GM12878 (cell line): Measurements from ENCODE around the gene ODAD4. TPM values are rescaled to one million over a fixed set of nuclear protein-coding genes. Genes with fewer than 3 reads are reported as not detected.

Experiments
- ATAC-seq: fragments of 200-7000 bp; cut with Tn5 transposase; 3 replicates; pipeline ENCODE4 v1.9.1; 2020; ENCODE audit warnings: mild to moderate bottlenecking, moderate library complexity
- BruUV-seq: library from RNA; stranded (reverse); fragments of 400-500 nt; replicated peaks from 2 replicates; lab custom pipeline; 2021; lab: Mats Ljungman, UMichigan
- CTCF ChIA-PET: fragments of 300-600 bp; sonication (Branson Sonifier 250); formaldehyde crosslinking; extraction: SDS; loops from one replicate; lab custom pipeline; 2021; ENCODE audit warnings: inconsistent platforms; lab: Yijun Ruan, JAX
- POLR2A ChIA-PET: fragments of 350-600 bp; formaldehyde crosslinking; extraction: SDS; loops from one replicate; lab custom pipeline; 2021; ENCODE audit warnings: inconsistent platforms; lab: Charles Lee
- RAD21 ChIA-PET: fragments of 300-600 bp; sonication (Branson Sonifier 250); formaldehyde crosslinking; loops from one replicate; lab custom pipeline; 2023; ENCODE audit warnings: antibody characterized with exemption; ENCODE audit not compliant: unreplicated experiment; lab: Charles Lee
- SMC1A ChIA-PET: fragments of 300-600 bp; sonication (Branson Sonifier 250); formaldehyde crosslinking; loops from one replicate; lab custom pipeline; 2023; ENCODE audit not compliant: unreplicated experiment, uncharacterized antibody; lab: Charles Lee
- DNase-seq: peaks from one replicate; pipeline ENCODE4 v3.0.0-alpha.2; 2011; ENCODE audit warnings: low read depth, low spot score
- FAIRE-seq: peaks from 3 replicates; lab custom pipeline; 2011; peaks lifted over from hg19 to GRCh38; lab: Jason Lieb, UNC
- H2AFZ ChIP-seq: 2 replicates; pipeline ENCODE4 v1.6.0; 2011; ENCODE audit warnings: low read depth, low read length, control low read depth; ENCODE audit not compliant: control insufficient read depth
- H3K27ac ChIP-seq: 2 replicates; pipeline ENCODE4 v1.5.1; 2011; ENCODE audit warnings: control low read depth; ENCODE audit not compliant: control insufficient read depth, insufficient read depth
- H3K27me3 ChIP-seq, 2 experiments: replicated peaks in 1 of 2; 2 replicates each; pipeline versions ENCODE4 v1.6.0 to v1.6.1; 2011; ENCODE audit warnings: low read length in 1 of 2; ENCODE audit not compliant: control insufficient read depth in 2 of 2, insufficient read depth in 2 of 2
- H3K36me3 ChIP-seq, 2 experiments: 2 replicates each; pipeline ENCODE4 v1.5.1; 2011; ENCODE audit warnings: low read length in 1 of 2; ENCODE audit not compliant: control insufficient read depth in 2 of 2, insufficient read depth in 2 of 2
- H3K4me1 ChIP-seq: 2 replicates; pipeline ENCODE4 v1.6.1; 2011; ENCODE audit warnings: mild to moderate bottlenecking, low read length, moderate library complexity, mixed read lengths; ENCODE audit not compliant: control insufficient read depth, insufficient read depth
- H3K4me2 ChIP-seq: 2 replicates; pipeline ENCODE4 v1.6.0; 2011; ENCODE audit warnings: control low read depth; ENCODE audit not compliant: control insufficient read depth, insufficient read depth
- H3K4me3 ChIP-seq: fragments of 200-600 bp; sonication (generic); 2 replicates; pipeline ENCODE4 v1.5.1; 2016
- H3K79me2 ChIP-seq: 2 replicates; pipeline ENCODE4 v1.6.0; 2011; ENCODE audit warnings: low read length; ENCODE audit not compliant: control insufficient read depth, insufficient read depth
- H3K9ac ChIP-seq: 2 replicates; pipeline ENCODE4 v1.8.0; 2011; ENCODE audit warnings: low read length, control low read depth, mixed read lengths; ENCODE audit not compliant: control insufficient read depth, insufficient read depth
- H3K9me3 ChIP-seq: replicated peaks from 3 replicates; pipeline ENCODE4 v1.5.1; 2011; ENCODE audit warnings: mild to moderate bottlenecking, low read length; ENCODE audit not compliant: control insufficient read depth, insufficient read depth
- H4K20me1 ChIP-seq: 2 replicates; pipeline ENCODE4 v1.6.0; 2011; ENCODE audit not compliant: control insufficient read depth, insufficient read depth
- BCL11A ChIP-seq: IDR thresholded peaks from 2 replicates; pipeline ENCODE4 v1.6.1; 2011; ENCODE audit warnings: low read depth, low read length
- MEF2A ChIP-seq: IDR thresholded peaks from 2 replicates; pipeline ENCODE4 v1.6.1; 2011; ENCODE audit warnings: low read depth, mild to moderate bottlenecking, low read length, moderate library complexity; ENCODE audit not compliant: insufficient read depth
- NBN ChIP-seq: fragments of 450-650 bp; IDR thresholded peaks from 2 replicates; pipeline ENCODE4 v1.6.1; 2016
- POU2F2 ChIP-seq: IDR thresholded peaks from 3 replicates; pipeline ENCODE4 v1.6.1; 2011; ENCODE audit warnings: low read depth, mild to moderate bottlenecking, low read length, borderline replicate concordance
- RCOR1 ChIP-seq: conservative IDR thresholded peaks from 2 replicates; pipeline ENCODE4 v1.6.1; 2012; ENCODE audit warnings: low read depth, low read length, improper control_type of control experiment
- RUNX3 ChIP-seq: IDR thresholded peaks from 2 replicates; pipeline ENCODE4 v1.6.1; 2012; ENCODE audit warnings: low read length, inconsistent platforms
- SP1 ChIP-seq: IDR thresholded peaks from one replicate; pipeline ENCODE4 v1.6.1; 2011; ENCODE audit warnings: low read depth, low read length
- ZNF274 ChIP-seq: IDR thresholded peaks from one replicate; pipeline ENCODE4 v1.8.0; 2011; ENCODE audit not compliant: insufficient read length, insufficient read depth
- WGBS: methylation state at CpG from one replicate; pipeline ENCODE4 v1.1.6; 2016; ENCODE audit warnings: low lambda C conversion rate; ENCODE audit not compliant: insufficient replicate concordance, insufficient coverage; ENCODE audit errors: missing lambda C conversion rate; 5-methylcytosine and 5-hydroxymethylcytosine counted together
- in situ Hi-C: fragments of 300-500 bp; cut with MboI; formaldehyde crosslinking; loops from 9 replicates; pipeline ENCODE4 v1.14.3; 2018; ENCODE audit warnings: mixed read lengths
- intact Hi-C: fragments of 100-400 bp; cut with micrococcal nuclease; formaldehyde crosslinking; loops from one replicate; pipeline ENCODE4 v1.14.2; 2022; ENCODE audit not compliant: unreplicated experiment
- polyA plus RNA-seq, 11 experiments: library from polyadenylated mRNA; depleted of rRNA in 4 of 11; unstranded in 6 of 11; stranded (reverse) in 5 of 11; fragments of >200 nt; fragmentation: Nextera tagmentation in 4 of 11; fragmentation: Illumina TruSeq in 1 of 11; extraction: Ambion mirVana in 4 of 11; extraction: Trizol in 1 of 11; gene quantifications; 1 replicate in 1 of 11; 2 replicates in 10 of 11; pipeline versions ENCODE4 v1.2.1 to v1.2.3, GENCODE V29; 2011 to 2016; ENCODE audit warnings: inconsistent platforms in 2 of 11, missing spikeins in 2 of 11, low read depth in 1 of 11
- total RNA-seq, 4 experiments: library from RNA; depleted of rRNA in 3 of 4; stranded (reverse); fragments of >200 nt in 3 of 4; fragmentation: Illumina TruSeq in 1 of 4; extraction: Trizol in 1 of 4; gene quantifications; 2 replicates each; pipeline versions ENCODE4 v1.2.1 to v1.2.3, GENCODE V29; 2013 to 2021
- TF ChIP-seq, protein P1 (sequence below): IDR thresholded peaks from 2 replicates; pipeline ENCODE4 v1.6.1; 2012; ENCODE audit warnings: low read depth, low read length, improper control_type of control experiment
- TF ChIP-seq, protein P2 (sequence below): IDR thresholded peaks from 2 replicates; pipeline ENCODE4 v1.6.1; 2012; ENCODE audit warnings: improper control_type of control experiment, low read depth, low read length; ENCODE audit not compliant: insufficient replicate concordance
- TF ChIP-seq, protein P3 (sequence below): IDR thresholded peaks from 2 replicates; pipeline ENCODE4 v1.6.1; 2012; ENCODE audit warnings: mild to moderate bottlenecking, low read depth, low read length
- TF ChIP-seq, protein P4 (sequence below): IDR thresholded peaks from 2 replicates; pipeline ENCODE4 v1.6.1; 2011; ENCODE audit warnings: borderline replicate concordance, low read depth, mild to moderate bottlenecking, moderate library complexity, mixed read lengths, low read length; ENCODE audit not compliant: insufficient read depth; ENCODE audit errors: extremely low read length
- TF ChIP-seq, protein P5 (sequence below): IDR thresholded peaks from 2 replicates; pipeline ENCODE4 v1.6.1; 2011; ENCODE audit warnings: low read depth, low read length, improper control_type of control experiment, borderline replicate concordance

ODAD4 gene
- total and polyA plus RNA-seq, 10 of the 15 experiments (the other 5 are each of a cell fraction or from before 2014, with no cell fraction given): 0.10 to 0.73 (median 0.35) TPM

DNA sequence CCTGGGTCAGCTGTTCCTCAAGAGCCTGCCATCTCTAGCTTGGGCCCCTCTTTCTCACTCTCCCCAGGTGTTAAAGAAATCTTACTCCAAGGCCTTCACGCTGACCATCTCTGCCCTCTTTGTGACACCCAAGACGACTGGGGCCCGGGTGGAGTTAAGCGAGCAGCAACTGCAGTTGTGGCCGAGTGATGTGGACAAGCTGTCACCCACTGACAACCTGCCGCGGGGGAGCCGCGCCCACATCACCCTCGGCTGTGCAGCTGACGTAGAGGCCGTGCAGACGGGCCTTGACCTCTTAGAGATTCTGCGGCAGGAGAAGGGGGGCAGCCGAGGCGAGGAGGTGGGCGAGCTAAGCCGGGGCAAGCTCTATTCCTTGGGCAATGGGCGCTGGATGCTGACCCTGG is 43.0 kb downstream of the ODAD4 start:
- H3K4me3 ChIP-seq: no peak overlapping the region
- peaks cover 24% of the 10 kb centered on the region for H3K4me1 ChIP-seq
- DNase-seq (no peak), FAIRE-seq (no peak), ATAC-seq (no peak)
- H3K79me2 ChIP-seq: peaks cover 8% of the 10 kb centered on the region
- H4K20me1 ChIP-seq: no peaks in the 10 kb centered on the region
- H3K4me2 ChIP-seq: 0 out of 2 replicates have a peak overlapping the region, but pooled peaks have one; percentile 53
- H3K27me3 ChIP-seq: no peaks in the 10 kb centered on the region
- no peak overlapping the region for H3K27ac ChIP-seq
- in situ Hi-C loops (no loop called here), intact Hi-C loops (no loop called here)
- H3K9me3 ChIP-seq: no peaks in the 10 kb centered on the region
- BruUV-seq: no TSS peak
- ChIA-PET CTCF (interaction anchor here (1.4 to 3.2 kb wide), 5 partner anchors 10 to 92 kb away, joined by 4 to 13 read pairs (median 8); partner anchors contain the start of genes DNAJC7 and NKIRAS2), POLR2A (interaction anchor here (0.6 to 1.7 kb wide), 3 partner anchors 44 to 300 kb away, joined by 3 to 9 read pairs (median 4); partner anchors contain the start of gene DNAJC7), RAD21 (interaction anchor here (1.1 to 1.3 kb wide), 2 partner anchors 10 to 44 kb away, joined by 3 to 5 read pairs; partner anchors contain the start of gene DNAJC7), SMC1A (interaction anchor here (0.5 to 0.9 kb wide), 3 partner anchors 10 to 434 kb away, joined by 3 to 5 read pairs (median 4); partner anchors contain the start of gene DNAJC7)
- WGBS: 86% methylated on average over 18 of the region's 19 CpGs
- H3K36me3 ChIP-seq: peaks cover 35 to 41% of the 10 kb centered on the region in 2 experiments
- no peak overlapping the region for H2AFZ ChIP-seq
- H3K9ac ChIP-seq: no peak overlapping the region
- TF ChIP-seq ZNF274 (no peak), NBN (no peak), BCL11A (no peak), MEF2A (no peak), SP1 (no peak), RCOR1 (no peak), RUNX3 (no peak), POU2F2 (no peak)
- TF ChIP-seq, protein P1, sequence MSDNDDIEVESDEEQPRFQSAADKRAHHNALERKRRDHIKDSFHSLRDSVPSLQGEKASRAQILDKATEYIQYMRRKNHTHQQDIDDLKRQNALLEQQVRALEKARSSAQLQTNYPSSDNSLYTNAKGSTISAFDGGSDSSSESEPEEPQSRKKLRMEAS: no peak
- TF ChIP-seq, protein P2, sequence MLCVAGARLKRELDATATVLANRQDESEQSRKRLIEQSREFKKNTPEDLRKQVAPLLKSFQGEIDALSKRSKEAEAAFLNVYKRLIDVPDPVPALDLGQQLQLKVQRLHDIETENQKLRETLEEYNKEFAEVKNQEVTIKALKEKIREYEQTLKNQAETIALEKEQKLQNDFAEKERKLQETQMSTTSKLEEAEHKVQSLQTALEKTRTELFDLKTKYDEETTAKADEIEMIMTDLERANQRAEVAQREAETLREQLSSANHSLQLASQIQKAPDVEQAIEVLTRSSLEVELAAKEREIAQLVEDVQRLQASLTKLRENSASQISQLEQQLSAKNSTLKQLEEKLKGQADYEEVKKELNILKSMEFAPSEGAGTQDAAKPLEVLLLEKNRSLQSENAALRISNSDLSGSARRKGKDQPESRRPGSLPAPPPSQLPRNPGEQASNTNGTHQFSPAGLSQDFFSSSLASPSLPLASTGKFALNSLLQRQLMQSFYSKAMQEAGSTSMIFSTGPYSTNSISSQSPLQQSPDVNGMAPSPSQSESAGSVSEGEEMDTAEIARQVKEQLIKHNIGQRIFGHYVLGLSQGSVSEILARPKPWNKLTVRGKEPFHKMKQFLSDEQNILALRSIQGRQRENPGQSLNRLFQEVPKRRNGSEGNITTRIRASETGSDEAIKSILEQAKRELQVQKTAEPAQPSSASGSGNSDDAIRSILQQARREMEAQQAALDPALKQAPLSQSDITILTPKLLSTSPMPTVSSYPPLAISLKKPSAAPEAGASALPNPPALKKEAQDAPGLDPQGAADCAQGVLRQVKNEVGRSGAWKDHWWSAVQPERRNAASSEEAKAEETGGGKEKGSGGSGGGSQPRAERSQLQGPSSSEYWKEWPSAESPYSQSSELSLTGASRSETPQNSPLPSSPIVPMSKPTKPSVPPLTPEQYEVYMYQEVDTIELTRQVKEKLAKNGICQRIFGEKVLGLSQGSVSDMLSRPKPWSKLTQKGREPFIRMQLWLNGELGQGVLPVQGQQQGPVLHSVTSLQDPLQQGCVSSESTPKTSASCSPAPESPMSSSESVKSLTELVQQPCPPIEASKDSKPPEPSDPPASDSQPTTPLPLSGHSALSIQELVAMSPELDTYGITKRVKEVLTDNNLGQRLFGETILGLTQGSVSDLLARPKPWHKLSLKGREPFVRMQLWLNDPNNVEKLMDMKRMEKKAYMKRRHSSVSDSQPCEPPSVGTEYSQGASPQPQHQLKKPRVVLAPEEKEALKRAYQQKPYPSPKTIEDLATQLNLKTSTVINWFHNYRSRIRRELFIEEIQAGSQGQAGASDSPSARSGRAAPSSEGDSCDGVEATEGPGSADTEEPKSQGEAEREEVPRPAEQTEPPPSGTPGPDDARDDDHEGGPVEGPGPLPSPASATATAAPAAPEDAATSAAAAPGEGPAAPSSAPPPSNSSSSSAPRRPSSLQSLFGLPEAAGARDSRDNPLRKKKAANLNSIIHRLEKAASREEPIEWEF: no peak
- TF ChIP-seq, protein P3, sequence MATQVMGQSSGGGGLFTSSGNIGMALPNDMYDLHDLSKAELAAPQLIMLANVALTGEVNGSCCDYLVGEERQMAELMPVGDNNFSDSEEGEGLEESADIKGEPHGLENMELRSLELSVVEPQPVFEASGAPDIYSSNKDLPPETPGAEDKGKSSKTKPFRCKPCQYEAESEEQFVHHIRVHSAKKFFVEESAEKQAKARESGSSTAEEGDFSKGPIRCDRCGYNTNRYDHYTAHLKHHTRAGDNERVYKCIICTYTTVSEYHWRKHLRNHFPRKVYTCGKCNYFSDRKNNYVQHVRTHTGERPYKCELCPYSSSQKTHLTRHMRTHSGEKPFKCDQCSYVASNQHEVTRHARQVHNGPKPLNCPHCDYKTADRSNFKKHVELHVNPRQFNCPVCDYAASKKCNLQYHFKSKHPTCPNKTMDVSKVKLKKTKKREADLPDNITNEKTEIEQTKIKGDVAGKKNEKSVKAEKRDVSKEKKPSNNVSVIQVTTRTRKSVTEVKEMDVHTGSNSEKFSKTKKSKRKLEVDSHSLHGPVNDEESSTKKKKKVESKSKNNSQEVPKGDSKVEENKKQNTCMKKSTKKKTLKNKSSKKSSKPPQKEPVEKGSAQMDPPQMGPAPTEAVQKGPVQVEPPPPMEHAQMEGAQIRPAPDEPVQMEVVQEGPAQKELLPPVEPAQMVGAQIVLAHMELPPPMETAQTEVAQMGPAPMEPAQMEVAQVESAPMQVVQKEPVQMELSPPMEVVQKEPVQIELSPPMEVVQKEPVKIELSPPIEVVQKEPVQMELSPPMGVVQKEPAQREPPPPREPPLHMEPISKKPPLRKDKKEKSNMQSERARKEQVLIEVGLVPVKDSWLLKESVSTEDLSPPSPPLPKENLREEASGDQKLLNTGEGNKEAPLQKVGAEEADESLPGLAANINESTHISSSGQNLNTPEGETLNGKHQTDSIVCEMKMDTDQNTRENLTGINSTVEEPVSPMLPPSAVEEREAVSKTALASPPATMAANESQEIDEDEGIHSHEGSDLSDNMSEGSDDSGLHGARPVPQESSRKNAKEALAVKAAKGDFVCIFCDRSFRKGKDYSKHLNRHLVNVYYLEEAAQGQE: no peak
- TF ChIP-seq, protein P4, sequence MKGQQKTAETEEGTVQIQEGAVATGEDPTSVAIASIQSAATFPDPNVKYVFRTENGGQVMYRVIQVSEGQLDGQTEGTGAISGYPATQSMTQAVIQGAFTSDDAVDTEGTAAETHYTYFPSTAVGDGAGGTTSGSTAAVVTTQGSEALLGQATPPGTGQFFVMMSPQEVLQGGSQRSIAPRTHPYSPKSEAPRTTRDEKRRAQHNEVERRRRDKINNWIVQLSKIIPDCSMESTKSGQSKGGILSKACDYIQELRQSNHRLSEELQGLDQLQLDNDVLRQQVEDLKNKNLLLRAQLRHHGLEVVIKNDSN: no peak
- TF ChIP-seq, protein P5, sequence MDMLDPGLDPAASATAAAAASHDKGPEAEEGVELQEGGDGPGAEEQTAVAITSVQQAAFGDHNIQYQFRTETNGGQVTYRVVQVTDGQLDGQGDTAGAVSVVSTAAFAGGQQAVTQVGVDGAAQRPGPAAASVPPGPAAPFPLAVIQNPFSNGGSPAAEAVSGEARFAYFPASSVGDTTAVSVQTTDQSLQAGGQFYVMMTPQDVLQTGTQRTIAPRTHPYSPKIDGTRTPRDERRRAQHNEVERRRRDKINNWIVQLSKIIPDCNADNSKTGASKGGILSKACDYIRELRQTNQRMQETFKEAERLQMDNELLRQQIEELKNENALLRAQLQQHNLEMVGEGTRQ: no peak
